K562 (cell line): ENCODE results near the gene PACRG. TPM values are rescaled to one million over a fixed set of nuclear protein-coding genes. Genes with fewer than 3 reads are reported as not detected.

Experiments used
- ATAC-seq: fragments of 200-7000 bp; cut with Tn5 transposase; 3 replicates; pipeline ENCODE4 v1.9.1; 2020; ENCODE audit warnings: moderate library complexity
- BruUV-seq: library from RNA; stranded (reverse); fragments of 400-500 nt; replicated peaks from 2 replicates; lab custom pipeline; 2021; lab: Mats Ljungman, UMichigan
- CTCF ChIA-PET: fragments of 300-600 bp; formaldehyde crosslinking; extraction: SDS; loops from one replicate; lab custom pipeline; 2021; ENCODE audit warnings: low intra/inter-chr PET ratio; lab: Yijun Ruan, JAX
- POLR2A ChIA-PET: fragments of 300-600, 350-650 bp; sonication (Branson Sonifier 250); formaldehyde crosslinking; extraction: SDS; loops from one replicate; lab custom pipeline; 2021; ENCODE audit warnings: antibody characterized with exemption, inconsistent platforms; lab: Yijun Ruan, JAX
- DNase-seq, 4 experiments: peaks; one replicate each; pipeline versions ENCODE4 v3.0.0 to v3.0.0-alpha.2; 2011 to 2018; ENCODE audit warnings: low spot score in 3 of 4, mixed read lengths in 3 of 4; ENCODE audit errors: extremely low read depth in 1 of 4
- FAIRE-seq: peaks from 2 replicates; lab custom pipeline; 2011; peaks lifted over from hg19 to GRCh38; lab: Jason Lieb, UNC
- H2AFZ ChIP-seq: 2 replicates; pipeline ENCODE4 v1.6.0; 2011; ENCODE audit warnings: low read depth, low read length, control low read depth, inconsistent platforms
- H3K27ac ChIP-seq: fragments of 200-600 bp; 3 replicates; pipeline ENCODE4 v1.8.0; 2011; ENCODE audit warnings: low read depth, mild to moderate bottlenecking, control low read depth, inconsistent platforms, low read length, moderate library complexity, mixed read lengths; ENCODE audit errors: extremely low read depth
- H3K27me3 ChIP-seq, 2 experiments: fragments of 300-600 bp in 1 of 2; 2 replicates in 1 of 2; 3 replicates in 1 of 2; pipeline versions ENCODE4 v1.6.0 to v1.8.0; 2011; ENCODE audit warnings: inconsistent platforms in 2 of 2, low read length in 2 of 2, mild to moderate bottlenecking in 1 of 2, mixed read lengths in 1 of 2, moderate library complexity in 1 of 2; ENCODE audit not compliant: control insufficient read depth in 2 of 2, insufficient read depth in 2 of 2
- H3K36me3 ChIP-seq: fragments of 300-600 bp; 3 replicates; pipeline ENCODE4 v1.8.0; 2011; ENCODE audit warnings: mild to moderate bottlenecking, low read length, inconsistent platforms; ENCODE audit not compliant: control insufficient read depth, insufficient read depth
- H3K4me1 ChIP-seq, 2 experiments: fragments of 200-600 bp in 1 of 2; replicated peaks in 1 of 2; 2 replicates in 1 of 2; 3 replicates in 1 of 2; pipeline versions ENCODE4 v1.5.1 to v1.8.0; 2011; ENCODE audit warnings: inconsistent platforms in 2 of 2, low read length in 2 of 2, mild to moderate bottlenecking in 1 of 2, mixed read lengths in 1 of 2, moderate library complexity in 1 of 2; ENCODE audit not compliant: control insufficient read depth in 2 of 2, insufficient read depth in 2 of 2
- H3K4me2 ChIP-seq: 2 replicates; pipeline ENCODE4 v1.6.1; 2011; ENCODE audit warnings: low read length, control low read depth, inconsistent platforms, mixed read lengths; ENCODE audit not compliant: insufficient read depth
- H3K4me3 ChIP-seq: fragments of 200-600 bp; sonication (generic), shearing (Covaris generic); 2 replicates; pipeline ENCODE4 v1.5.1; 2016; ENCODE audit warnings: control low read depth, inconsistent platforms
- H3K79me2 ChIP-seq: fragments of 200-600 bp; 3 replicates; pipeline ENCODE4 v1.8.0; 2011; ENCODE audit warnings: low read length, inconsistent platforms; ENCODE audit not compliant: control insufficient read depth, insufficient read depth
- H3K9ac ChIP-seq, 2 experiments: 2 replicates each; pipeline versions ENCODE4 v1.6.0 to v1.6.1; 2011; ENCODE audit warnings: low read depth in 2 of 2, low read length in 2 of 2, control low read depth in 1 of 2, inconsistent platforms in 1 of 2, mild to moderate bottlenecking in 1 of 2, mixed read lengths in 1 of 2; ENCODE audit not compliant: insufficient read depth in 1 of 2
- H3K9me1 ChIP-seq: one replicate; pipeline ENCODE4 v1.6.0; 2011; ENCODE audit warnings: inconsistent platforms, mild to moderate bottlenecking, low read length, moderate library complexity; ENCODE audit not compliant: control insufficient read depth, insufficient read depth
- H3K9me3 ChIP-seq: replicated peaks from 2 replicates; pipeline ENCODE4 v1.5.1; 2011; ENCODE audit warnings: low read depth, low read length, inconsistent platforms; ENCODE audit not compliant: control insufficient read depth, insufficient read depth
- H4K20me1 ChIP-seq: replicated peaks from 2 replicates; pipeline ENCODE4 v1.6.1; 2011; ENCODE audit warnings: low read length, inconsistent platforms, mixed read lengths; ENCODE audit not compliant: control insufficient read depth, insufficient read depth
- AFF1 ChIP-seq, 2 experiments: fragments of 450-650 bp; IDR thresholded peaks; 2 replicates each; pipeline ENCODE4 v1.6.1; 2018; ENCODE audit warnings: mild to moderate bottlenecking in 2 of 2, low read depth in 1 of 2; ENCODE audit not compliant: partially characterized antibody in 2 of 2
- KLF1 ChIP-seq: fragments of 450-650 bp; IDR thresholded peaks from 2 replicates; pipeline ENCODE4 v1.6.1; 2016; ENCODE audit warnings: missing genetic modification characterization, missing compliant biosample characterization
- NFXL1 ChIP-seq: fragments of 450-650 bp; formaldehyde crosslinking; IDR thresholded peaks from 2 replicates; pipeline ENCODE4 v1.4.0; 2021; ENCODE audit warnings: mild to moderate bottlenecking
- NR2C2 ChIP-seq, 2 experiments: fragments of 200-800 bp in 1 of 2; sonication (Bioruptor generic) in 1 of 2; sonication (generic) in 1 of 2; formaldehyde crosslinking in 1 of 2; IDR thresholded peaks; 2 replicates each; pipeline versions ENCODE4 v1.6.1 to v1.8.0; 2016 to 2022; ENCODE audit warnings: mild to moderate bottlenecking in 1 of 2, missing compliant biosample characterization in 1 of 2, missing genetic modification characterization in 1 of 2, missing genetic modification reagents in 1 of 2
- RHOXF2B ChIP-seq: fragments of 250-450 bp; sonication (Bioruptor Pico); conservative IDR thresholded peaks from 2 replicates; pipeline ENCODE4 v1.5.1; 2021
- SAFB ChIP-seq: fragments of 200-400 bp; formaldehyde crosslinking; IDR thresholded peaks from 2 replicates; pipeline ENCODE4 v1.6.1; 2017; ENCODE audit warnings: low read depth, low read length, borderline replicate concordance
- USF2 ChIP-seq: sonication (generic); formaldehyde crosslinking; IDR thresholded peaks from 2 replicates; pipeline ENCODE4 v1.5.0; 2020; ENCODE audit warnings: missing genetic modification reagents
- ZFP1 ChIP-seq: fragments of 450-650 bp; formaldehyde crosslinking; IDR thresholded peaks from 2 replicates; pipeline ENCODE4 v1.4.0; 2020; ENCODE audit warnings: mild to moderate bottlenecking, mixed read lengths
- WGBS: fragments of 100-300 bp; shearing (Covaris generic); methylation state at CpG from one replicate; pipeline ENCODE4 v1.1.6; 2016; ENCODE audit warnings: low coverage, mixed read lengths; ENCODE audit not compliant: insufficient coverage; ENCODE audit errors: missing lambda C conversion rate; 5-methylcytosine and 5-hydroxymethylcytosine counted together
- in situ Hi-C: fragments of 300-500 bp; cut with MboI; formaldehyde crosslinking; loops from 4 replicates; pipeline ENCODE4 v1.15.0; 2018; ENCODE audit warnings: inconsistent platforms, mixed read lengths
- intact Hi-C: fragments of 100-400 bp; cut with micrococcal nuclease; formaldehyde crosslinking; loops from 2 replicates; pipeline ENCODE4 v1.14.2; 2022
- polyA plus RNA-seq, 8 experiments: library from polyadenylated mRNA; depleted of rRNA in 4 of 8; stranded (reverse) in 5 of 8; unstranded in 3 of 8; fragments of >200 nt; fragmentation: Nextera tagmentation in 2 of 8; fragmentation: Illumina TruSeq in 1 of 8; extraction: Ambion mirVana in 2 of 8; extraction: Trizol in 1 of 8; gene quantifications; 2 replicates each; pipeline versions ENCODE4 v1.2.1 to v1.2.3, GENCODE V29; 2011 to 2014; ENCODE audit warnings: inconsistent platforms in 1 of 8, missing spikeins in 1 of 8
- total RNA-seq, 7 experiments: library from RNA; depleted of rRNA in 6 of 7; stranded (reverse); fragments of >200 nt in 6 of 7; fragmentation: Illumina TruSeq in 2 of 7; extraction: Trizol in 2 of 7; gene quantifications; 2 replicates each; pipeline versions ENCODE4 v1.2.1 to v1.2.3, GENCODE V29; 2011 to 2021; ENCODE audit warnings: low replicate concordance in 1 of 7

PACRG gene
- total and polyA plus RNA-seq, 9 of the 15 experiments (the other 6 are each of a cell fraction or from before 2014, with no cell fraction given), result 0.04 TPM; not detected in 8

- TF ChIP-seq ZFP1 (CRISPR knock-in tag) (no peak), NFXL1 (CRISPR knock-in tag) (no peak), SAFB (no peak), USF2 (no peak)
- TF ChIP-seq, all 486 proteins: peak for 0
Measured at GRCh38 chr6:163021054-163021453, 293.3 kb downstream of the PACRG start (continued).

GRCh38 chr6:163023700-163024099 is 295.9 kb downstream of the PACRG start:
- BruUV-seq, result no TSS peak

More at GRCh38 chr6:163023700-163024099, 295.9 kb downstream of the PACRG start:
- no peak for FAIRE-seq
- Histone ChIP-seq H3K4me3 (no peak overlapping the region), H3K9me3 (no peaks in the 10 kb centered on the region; the same call in 1 of the 2 replicates), H4K20me1 (no peaks in the 10 kb centered on the region), H3K9me1 (no peaks in the 10 kb centered on the region), H2AFZ (no peak overlapping the region), H3K79me2 (no peaks in the 10 kb centered on the region), H3K4me2 (no peak overlapping the region), H3K36me3 (no peaks in the 10 kb centered on the region), H3K4me1 (no peaks in the 10 kb centered on the region), H3K27ac (no peak overlapping the region), H3K27me3 (no peaks in the 10 kb centered on the region), H3K9ac (no peak overlapping the region)
- in situ Hi-C loops (no loop called here), intact Hi-C loops (no loop called here)
- no peak for ATAC-seq
- DNase-seq, result no peak
- ChIA-PET POLR2A (no interaction called here), CTCF (no interaction called here)
- WGBS, result 0% methylated on average over 1 of the region's 1 CpG
- TF ChIP-seq KLF1 (tag) (no peak), NR2C2 (CRISPR knock-in tag; IDR thresholded peaks at IDR 0.05) (no peak), NR2C2 (tag; IDR thresholded peaks at IDR 0.05) (no peak), RHOXF2B (CRISPR knock-in tag) (no peak), AFF1 (IDR thresholded peaks at IDR 0.05; ENCODE audit: low read depth in 1 of 2, partially characterized antibody in 2 of 2) (peak in 1 of 2 experiments; percentile 93)
